Liver (tissue), 3 donors: Measurements from ENCODE around the gene CPA2.

ENCODE experiments used
- FOXA1 ChIP-seq: IDR thresholded peaks from 2 replicates; pipeline ENCODE4 v1.6.1; 2016; ENCODE audit warnings: antibody characterized with exemption
- GABPA ChIP-seq, 2 donors: IDR thresholded peaks in 1 of 2; conservative IDR thresholded peaks in 1 of 2; 2 replicates each; pipeline ENCODE4 v1.6.1; 2016; ENCODE audit warnings: antibody characterized with exemption in 2 of 2, mild to moderate bottlenecking in 1 of 2, moderate library complexity in 1 of 2
- TF ChIP-seq, protein P1 (sequence below): fragments of 150-350 bp; IDR thresholded peaks from 2 replicates; pipeline ENCODE4 v1.5.1; 2017; ENCODE audit warnings: improper control_type of control experiment, low read depth, low read length; ENCODE audit not compliant: missing input control
- TF ChIP-seq, protein P2 (sequence below): IDR thresholded peaks from 2 replicates; pipeline ENCODE4 v1.6.1; 2016; ENCODE audit warnings: antibody characterized with exemption
- TF ChIP-seq, protein P3 (sequence below): IDR thresholded peaks from 2 replicates; pipeline ENCODE4 v1.6.1; 2016; ENCODE audit warnings: antibody characterized with exemption, mild to moderate bottlenecking
- donor health status: healthy.
- donor health status: healthy.

DNA sequence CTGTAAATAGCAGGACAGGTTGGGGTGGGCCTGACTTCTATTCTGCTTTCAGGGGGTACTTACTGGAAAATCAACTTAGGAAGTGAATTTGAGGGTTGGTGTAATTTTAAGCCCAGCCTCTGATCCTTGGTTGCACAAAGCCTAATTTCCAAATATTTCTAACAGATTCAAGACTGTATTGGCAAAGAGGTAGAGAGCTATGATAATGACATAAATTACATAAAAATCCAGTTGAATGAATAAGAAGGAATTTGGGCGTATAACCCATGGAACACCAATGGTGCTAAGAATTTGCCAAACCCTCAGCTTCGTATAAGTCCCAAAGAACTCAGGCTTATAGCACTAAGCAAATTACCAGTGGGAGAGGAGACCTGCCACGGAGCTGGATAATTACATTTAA lies 38.2 kb downstream of the CPA2 start:
- TF ChIP-seq, protein P1, sequence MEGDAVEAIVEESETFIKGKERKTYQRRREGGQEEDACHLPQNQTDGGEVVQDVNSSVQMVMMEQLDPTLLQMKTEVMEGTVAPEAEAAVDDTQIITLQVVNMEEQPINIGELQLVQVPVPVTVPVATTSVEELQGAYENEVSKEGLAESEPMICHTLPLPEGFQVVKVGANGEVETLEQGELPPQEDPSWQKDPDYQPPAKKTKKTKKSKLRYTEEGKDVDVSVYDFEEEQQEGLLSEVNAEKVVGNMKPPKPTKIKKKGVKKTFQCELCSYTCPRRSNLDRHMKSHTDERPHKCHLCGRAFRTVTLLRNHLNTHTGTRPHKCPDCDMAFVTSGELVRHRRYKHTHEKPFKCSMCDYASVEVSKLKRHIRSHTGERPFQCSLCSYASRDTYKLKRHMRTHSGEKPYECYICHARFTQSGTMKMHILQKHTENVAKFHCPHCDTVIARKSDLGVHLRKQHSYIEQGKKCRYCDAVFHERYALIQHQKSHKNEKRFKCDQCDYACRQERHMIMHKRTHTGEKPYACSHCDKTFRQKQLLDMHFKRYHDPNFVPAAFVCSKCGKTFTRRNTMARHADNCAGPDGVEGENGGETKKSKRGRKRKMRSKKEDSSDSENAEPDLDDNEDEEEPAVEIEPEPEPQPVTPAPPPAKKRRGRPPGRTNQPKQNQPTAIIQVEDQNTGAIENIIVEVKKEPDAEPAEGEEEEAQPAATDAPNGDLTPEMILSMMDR, result no peak
- TF ChIP-seq, protein P2, sequence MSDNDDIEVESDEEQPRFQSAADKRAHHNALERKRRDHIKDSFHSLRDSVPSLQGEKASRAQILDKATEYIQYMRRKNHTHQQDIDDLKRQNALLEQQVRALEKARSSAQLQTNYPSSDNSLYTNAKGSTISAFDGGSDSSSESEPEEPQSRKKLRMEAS, result no peak
- no peak for TF ChIP-seq FOXA1
- no peak for TF ChIP-seq GABPA (IDR thresholded peaks at IDR 0.05 in 1 of 2, conservative IDR thresholded peaks at IDR 0.05 in 1 of 2)
- TF ChIP-seq, protein P3, sequence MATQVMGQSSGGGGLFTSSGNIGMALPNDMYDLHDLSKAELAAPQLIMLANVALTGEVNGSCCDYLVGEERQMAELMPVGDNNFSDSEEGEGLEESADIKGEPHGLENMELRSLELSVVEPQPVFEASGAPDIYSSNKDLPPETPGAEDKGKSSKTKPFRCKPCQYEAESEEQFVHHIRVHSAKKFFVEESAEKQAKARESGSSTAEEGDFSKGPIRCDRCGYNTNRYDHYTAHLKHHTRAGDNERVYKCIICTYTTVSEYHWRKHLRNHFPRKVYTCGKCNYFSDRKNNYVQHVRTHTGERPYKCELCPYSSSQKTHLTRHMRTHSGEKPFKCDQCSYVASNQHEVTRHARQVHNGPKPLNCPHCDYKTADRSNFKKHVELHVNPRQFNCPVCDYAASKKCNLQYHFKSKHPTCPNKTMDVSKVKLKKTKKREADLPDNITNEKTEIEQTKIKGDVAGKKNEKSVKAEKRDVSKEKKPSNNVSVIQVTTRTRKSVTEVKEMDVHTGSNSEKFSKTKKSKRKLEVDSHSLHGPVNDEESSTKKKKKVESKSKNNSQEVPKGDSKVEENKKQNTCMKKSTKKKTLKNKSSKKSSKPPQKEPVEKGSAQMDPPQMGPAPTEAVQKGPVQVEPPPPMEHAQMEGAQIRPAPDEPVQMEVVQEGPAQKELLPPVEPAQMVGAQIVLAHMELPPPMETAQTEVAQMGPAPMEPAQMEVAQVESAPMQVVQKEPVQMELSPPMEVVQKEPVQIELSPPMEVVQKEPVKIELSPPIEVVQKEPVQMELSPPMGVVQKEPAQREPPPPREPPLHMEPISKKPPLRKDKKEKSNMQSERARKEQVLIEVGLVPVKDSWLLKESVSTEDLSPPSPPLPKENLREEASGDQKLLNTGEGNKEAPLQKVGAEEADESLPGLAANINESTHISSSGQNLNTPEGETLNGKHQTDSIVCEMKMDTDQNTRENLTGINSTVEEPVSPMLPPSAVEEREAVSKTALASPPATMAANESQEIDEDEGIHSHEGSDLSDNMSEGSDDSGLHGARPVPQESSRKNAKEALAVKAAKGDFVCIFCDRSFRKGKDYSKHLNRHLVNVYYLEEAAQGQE, result no peak
